ENCODE measurements around the gene CACFD1. TPM values are rescaled to one million over a fixed set of nuclear protein-coding genes. Genes with fewer than 3 reads are reported as not detected.

The CACFD1 gene
- total and polyA plus RNA-seq, 9 of the 15 experiments (the other 6 are each of a cell fraction or from before 2014, with no cell fraction given): 0.11 to 1.4 (median 1.1) TPM; not detected in 2

GRCh38 chr9:133513214-133514100 is 53.7 kb downstream of the CACFD1 start:
- TF ChIP-seq NFIX (CRISPR knock-in tag; IDR thresholded peaks at IDR 0.05; ENCODE audit: low read depth) (no peak), ZNF134 (CRISPR knock-in tag; conservative IDR thresholded peaks at IDR 0.05) (no peak), ZBTB9 (CRISPR knock-in tag; IDR thresholded peaks at IDR 0.05) (no peak), ESRRA (IDR thresholded peaks at IDR 0.05; ENCODE audit: borderline replicate concordance, low read depth) (no peak), EGR1 (conservative IDR thresholded peaks at IDR 0.05) (peak; percentile 58)
- H3K27me3 ChIP-seq (ENCODE audit: control insufficient read depth in 2 of 2, insufficient read depth in 2 of 2, low read length in 2 of 2): peaks cover 20 to 60% of the 10 kb centered on the region in 2 experiments
- no peak overlapping the region for H3K4me3 ChIP-seq
- no peak overlapping the region for H2AFZ ChIP-seq (ENCODE audit: low read depth, low read length)
- ATAC-seq: no peak
- BruUV-seq (replicated peaks): no TSS peak
- peak overlapping the region in 1 of 2 experiments; percentile 20; a peak in 1 of 4 replicates for H3K9ac ChIP-seq (ENCODE audit: insufficient read depth in 1 of 2, low read depth in 2 of 2, low read length in 2 of 2)
- intact Hi-C loops (cut with micrococcal nuclease): no loop called here
- no peak for FAIRE-seq
- DNase-seq (ENCODE audit: extremely low read depth in 1 of 4, low spot score in 3 of 4): peak in 2 of 4 experiments; percentile 26 to 44
- H3K9me1 ChIP-seq (ENCODE audit: control insufficient read depth, insufficient read depth, low read length): no peaks in the 10 kb centered on the region
- 4% methylated on average over 26 of the region's 28 CpGs for WGBS (ENCODE audit: insufficient coverage, low coverage, missing lambda C conversion rate)
- peaks cover 7% of the 10 kb centered on the region; the same call in 1 of the 2 replicates for H3K9me3 ChIP-seq (replicated peaks; ENCODE audit: control insufficient read depth, insufficient read depth, low read depth, low read length)
- in situ Hi-C loops (cut with MboI): no loop called here
- ChIA-PET POLR2A (interaction anchor here (0.5 to 1.3 kb wide), 2 partner anchors 16 to 115 kb away, joined by 3 read pairs; no protein-coding TSS in a partner anchor), CTCF (ENCODE audit: low intra/inter-chr PET ratio) (interaction anchor here (0.6 kb wide), 1 partner anchor 41 kb away, joined by 3 read pairs; no protein-coding TSS in a partner anchor)
- no peaks in the 10 kb centered on the region; the same call in 2 of the 3 replicates for H3K36me3 ChIP-seq (ENCODE audit: control insufficient read depth, insufficient read depth, low read length)
- H3K27ac ChIP-seq (ENCODE audit: extremely low read depth, low read depth, low read length): no peak overlapping the region
- H3K4me1 ChIP-seq (replicated peaks in 1 of 2; ENCODE audit: control insufficient read depth in 2 of 2, insufficient read depth in 2 of 2, low read length in 2 of 2): peaks cover 0 to 23% of the 10 kb centered on the region in 2 experiments; a peak in 2 of 5 replicates
- H3K4me2 ChIP-seq (ENCODE audit: insufficient read depth, low read length): no peak overlapping the region
- H3K79me2 ChIP-seq (ENCODE audit: control insufficient read depth, insufficient read depth, low read length): no peaks in the 10 kb centered on the region
- H4K20me1 ChIP-seq (replicated peaks; ENCODE audit: control insufficient read depth, insufficient read depth, low read length): no peaks in the 10 kb centered on the region; the same call in none of the 2 replicates
